PC-3 (cell line): Measurements from ENCODE around the gene RENBP. TPM values are rescaled to one million over a fixed set of nuclear protein-coding genes. Genes with fewer than 3 reads are reported as not detected.
A peak's percentile ranks its signal among the peaks of the same experiment; 100 is the strongest.

Experiments used
- ATAC-seq: fragments of 200-7000 bp; cut with Tn5 transposase; 2 replicates; pipeline ENCODE4 v1.9.1; 2020; ENCODE audit warnings: mild to moderate bottlenecking, moderate library complexity
- BruUV-seq: library from RNA; stranded (reverse); fragments of 400-500 nt; replicated peaks from 2 replicates; lab custom pipeline; 2021; lab: Mats Ljungman, UMichigan
- CTCF ChIA-PET: fragments of 300-600 bp; sonication (Branson Sonifier 250); formaldehyde crosslinking; loops from one replicate; lab custom pipeline; 2022; ENCODE audit warnings: antibody characterized with exemption; lab: Charles Lee
- POLR2A ChIA-PET: fragments of 300-600 bp; sonication (Branson Sonifier 250); formaldehyde crosslinking; loops from one replicate; lab custom pipeline; 2022; ENCODE audit warnings: antibody characterized with exemption; ENCODE audit not compliant: unreplicated experiment; lab: Charles Lee
- DNase-seq: peaks from one replicate; pipeline ENCODE4 v3.0.0-alpha.2; 2015
- H2AFZ ChIP-seq: fragments of 300-600 bp; sonication (generic); 2 replicates; pipeline ENCODE4 v1.6.0; 2016; ENCODE audit warnings: antibody characterized with exemption, low read length
- H3F3A ChIP-seq: fragments of 300-600 bp; sonication (generic); one replicate; pipeline ENCODE4 v1.6.0; 2017; ENCODE audit warnings: antibody characterized with exemption, low read length, control low read depth, mild to moderate bottlenecking; ENCODE audit not compliant: unreplicated experiment
- H3K27ac ChIP-seq: fragments of 300-600 bp; sonication (generic); 2 replicates; pipeline ENCODE4 v1.5.1; 2016; ENCODE audit warnings: mild to moderate bottlenecking, low read length
- H3K27me3 ChIP-seq: fragments of 300-600 bp; sonication (generic); 2 replicates; pipeline ENCODE4 v1.6.1; 2016; ENCODE audit warnings: low read length, mixed read lengths
- H3K36me3 ChIP-seq: fragments of 300-600 bp; sonication (generic); 2 replicates; pipeline ENCODE4 v1.6.1; 2016; ENCODE audit warnings: low read depth, mixed run types, low read length, mixed read lengths
- H3K4me1 ChIP-seq: fragments of 300-600 bp; sonication (generic); 2 replicates; pipeline ENCODE4 v1.5.1; 2016; ENCODE audit warnings: low read length; ENCODE audit not compliant: insufficient read depth
- H3K4me2 ChIP-seq: fragments of 300-600 bp; sonication (generic); 2 replicates; pipeline ENCODE4 v1.6.0; 2016; ENCODE audit warnings: low read length
- H3K4me3 ChIP-seq: fragments of 300-600 bp; sonication (generic); 2 replicates; pipeline ENCODE4 v1.5.1; 2016; ENCODE audit warnings: mild to moderate bottlenecking, low read length, mixed read lengths
- H3K79me2 ChIP-seq: fragments of 300-600 bp; sonication (generic); 2 replicates; pipeline ENCODE4 v1.6.1; 2017; ENCODE audit warnings: low read length, mixed read lengths
- H3K9ac ChIP-seq: fragments of 300-600 bp; sonication (generic); 2 replicates; pipeline ENCODE4 v1.6.0; 2016; ENCODE audit warnings: mild to moderate bottlenecking, low read length
- H3K9me2 ChIP-seq: fragments of 300-600 bp; sonication (generic); replicated peaks from 2 replicates; pipeline ENCODE4 v1.6.1; 2016; ENCODE audit warnings: mixed run types, low read length, mixed read lengths
- H3K9me3 ChIP-seq: fragments of 300-600 bp; sonication (generic); 2 replicates; pipeline ENCODE4 v1.6.1; 2016; ENCODE audit warnings: low read length, mixed read lengths
- H4K20me1 ChIP-seq: fragments of 300-600 bp; sonication (generic); 2 replicates; pipeline ENCODE4 v1.6.1; 2016; ENCODE audit warnings: low read length, mixed read lengths
- CTCF ChIP-seq: fragments of 300-600 bp; sonication (generic); conservative IDR thresholded peaks from 2 replicates; pipeline ENCODE4 v1.5.1; 2017; ENCODE audit warnings: antibody characterized with exemption, low read depth, mild to moderate bottlenecking, low read length
- EZH2 ChIP-seq: fragments of 300-600 bp; sonication (generic); IDR thresholded peaks from one replicate; pipeline ENCODE4 v1.6.1; 2017; ENCODE audit warnings: antibody characterized with exemption, mild to moderate bottlenecking, low read length; ENCODE audit not compliant: unreplicated experiment
- EZH2phosphoT487 ChIP-seq: fragments of 300-600 bp; sonication (generic); IDR thresholded peaks from 2 replicates; pipeline ENCODE4 v1.6.1; 2018; ENCODE audit warnings: mild to moderate bottlenecking, antibody characterized with exemption, low read length, borderline replicate concordance
- intact Hi-C: fragments of 100-400 bp; cut with micrococcal nuclease; formaldehyde crosslinking; loops from 2 replicates; pipeline ENCODE4 v1.9.0; 2023
- total RNA-seq: library from RNA; depleted of rRNA; stranded (reverse); fragments of >200 nt; gene quantifications from 2 replicates; pipeline ENCODE4 v1.2.3, GENCODE V29; 2014

Gene RENBP
- total RNA-seq, 1 experiment from 2014 or later = not detected

- H3F3A ChIP-seq = no peaks in the 10 kb centered on the region
- ATAC-seq (no peak), DNase-seq (no peak)
- intact Hi-C loops = no loop called here
- POLR2A ChIA-PET = no interaction called here
- no peaks in the 10 kb centered on the region for H3K9me2 ChIP-seq
- peaks cover 85% of the 10 kb centered on the region for H3K79me2 ChIP-seq
- H2AFZ ChIP-seq = no peak overlapping the region
- H3K9ac ChIP-seq = no peak overlapping the region
- TF ChIP-seq EZH2 = no peak
- TF ChIP-seq CTCF = no peak
- no peak for TF ChIP-seq EZH2phosphoT487
- CTCF ChIA-PET = interaction anchor here (0.6 to 1.6 kb wide), 2 partner anchors 39 to 407 kb away, joined by 3 to 5 read pairs; partner anchors contain the start of gene FLNA
- H3K27ac ChIP-seq = no peak overlapping the region
- H4K20me1 ChIP-seq = peaks cover 38% of the 10 kb centered on the region
- peaks cover 17% of the 10 kb centered on the region for H3K4me1 ChIP-seq
- peak overlapping the region; percentile 87 for H3K4me2 ChIP-seq
- no peaks in the 10 kb centered on the region for H3K27me3 ChIP-seq
- H3K36me3 ChIP-seq = peaks cover 4% of the 10 kb centered on the region; the same call in 1 of the 2 replicates
- H3K9me3 ChIP-seq = no peaks in the 10 kb centered on the region
- peak overlapping the region; percentile 99 for H3K4me3 ChIP-seq
- BruUV-seq = no TSS peak
Observed at GRCh38 chrX:153967536-153968224, 23.2 kb upstream of the RENBP start.

- peak overlapping the region; percentile 87 for H3K4me2 ChIP-seq
- ATAC-seq = no peak
Observed at GRCh38 chrX:153966841-153967535, 22.5 kb upstream of the RENBP start.

More at GRCh38 chrX:153966841-153967535, 22.5 kb upstream of the RENBP start:
- ChIA-PET POLR2A (no interaction called here), CTCF (interaction anchor here (1.6 kb wide), 1 partner anchor 39 kb away, joined by 5 read pairs; no protein-coding TSS in a partner anchor)
- no peak overlapping the region for H3K9ac ChIP-seq
- no peak for TF ChIP-seq EZH2phosphoT487
- TF ChIP-seq CTCF = no peak
- TF ChIP-seq EZH2 = no peak
- no peaks in the 10 kb centered on the region for H3K27me3 ChIP-seq
- no peak overlapping the region for H2AFZ ChIP-seq
- peaks cover 17% of the 10 kb centered on the region for H3K4me1 ChIP-seq
- no peaks in the 10 kb centered on the region for H3K9me3 ChIP-seq
- H3F3A ChIP-seq = no peaks in the 10 kb centered on the region
- intact Hi-C loops = no loop called here
- H3K9me2 ChIP-seq = no peaks in the 10 kb centered on the region
- peaks cover 38% of the 10 kb centered on the region for H4K20me1 ChIP-seq
- no peak for DNase-seq
- H3K36me3 ChIP-seq = peaks cover 10% of the 10 kb centered on the region; the same call in 1 of the 2 replicates
- H3K4me3 ChIP-seq = no peak overlapping the region
- no TSS peak for BruUV-seq
- no peak overlapping the region for H3K27ac ChIP-seq
- peaks cover 85% of the 10 kb centered on the region for H3K79me2 ChIP-seq
